ENCODE measurements around the gene ATP2C2.

The ATP2C2 gene

DNA sequence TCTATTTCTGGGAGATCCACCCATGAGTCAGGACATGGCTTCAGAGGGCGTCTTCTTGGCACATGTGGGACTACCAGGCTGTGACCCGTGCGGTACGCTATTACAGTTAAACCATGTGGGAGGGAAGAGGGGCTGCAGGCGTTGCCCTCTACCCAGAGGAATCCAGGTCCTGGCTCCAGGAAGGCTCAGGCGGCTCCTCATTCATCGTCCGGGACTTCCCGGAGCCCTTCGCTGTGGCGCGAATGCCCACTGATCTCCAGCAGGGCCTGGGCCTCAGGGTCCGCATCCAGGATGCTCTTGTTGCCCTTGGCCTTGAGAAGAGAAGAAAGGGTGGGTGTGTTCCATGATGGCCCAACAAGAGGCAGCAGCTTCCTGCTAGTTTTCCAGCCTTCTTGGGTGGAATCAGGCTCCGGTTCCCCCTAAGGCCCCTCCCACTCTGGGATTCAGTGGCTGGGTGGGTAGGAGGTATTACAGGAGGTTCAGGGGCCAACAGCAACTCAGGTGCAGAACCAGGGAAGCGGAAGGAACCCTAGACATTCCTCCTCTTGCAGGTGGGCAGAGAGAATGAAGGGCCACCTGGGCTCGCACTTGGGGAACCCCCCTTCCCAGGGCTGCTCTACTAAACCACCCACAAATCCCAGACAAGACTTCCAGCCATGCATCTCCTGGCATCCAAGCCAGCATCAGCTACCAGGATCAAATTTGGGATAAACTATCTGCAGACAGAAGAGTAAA is 111.5 kb downstream of the ATP2C2 start:
- no peak for DNase-seq

DNA sequence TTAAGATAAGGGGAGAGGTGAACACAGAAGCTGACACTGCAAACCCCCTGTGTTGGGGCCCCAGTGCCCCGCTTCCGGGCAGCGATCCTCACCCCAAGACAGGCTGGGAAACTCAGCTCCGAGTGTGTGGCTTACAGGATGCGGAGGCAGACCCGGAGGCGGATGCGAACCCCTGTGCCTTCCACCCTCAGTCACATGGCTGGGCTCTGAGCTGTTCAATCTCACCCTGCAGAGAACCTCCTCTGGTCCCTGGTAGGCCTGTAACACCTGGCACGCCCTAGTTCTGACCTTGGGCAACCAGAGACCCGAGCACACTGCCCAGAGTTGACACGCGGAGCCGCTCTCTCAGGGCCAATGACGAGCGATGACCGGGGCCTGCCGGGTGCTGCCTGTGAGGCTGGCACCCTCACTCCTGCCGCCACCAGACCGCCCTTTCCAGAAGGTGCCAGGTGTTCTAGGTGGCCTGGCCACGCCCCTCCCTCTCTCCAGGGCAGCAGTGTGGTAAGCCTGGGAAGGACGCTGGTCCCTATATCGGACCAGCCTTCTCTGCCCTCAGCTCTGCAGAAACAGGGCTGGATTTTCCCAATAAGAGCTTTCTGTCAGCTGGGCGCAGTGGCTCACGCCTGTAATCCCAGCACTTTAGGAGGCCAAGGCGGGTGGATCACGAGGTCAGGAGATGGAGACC is 112.9 kb downstream of the ATP2C2 start:
- DNase-seq, result no peak

DNA sequence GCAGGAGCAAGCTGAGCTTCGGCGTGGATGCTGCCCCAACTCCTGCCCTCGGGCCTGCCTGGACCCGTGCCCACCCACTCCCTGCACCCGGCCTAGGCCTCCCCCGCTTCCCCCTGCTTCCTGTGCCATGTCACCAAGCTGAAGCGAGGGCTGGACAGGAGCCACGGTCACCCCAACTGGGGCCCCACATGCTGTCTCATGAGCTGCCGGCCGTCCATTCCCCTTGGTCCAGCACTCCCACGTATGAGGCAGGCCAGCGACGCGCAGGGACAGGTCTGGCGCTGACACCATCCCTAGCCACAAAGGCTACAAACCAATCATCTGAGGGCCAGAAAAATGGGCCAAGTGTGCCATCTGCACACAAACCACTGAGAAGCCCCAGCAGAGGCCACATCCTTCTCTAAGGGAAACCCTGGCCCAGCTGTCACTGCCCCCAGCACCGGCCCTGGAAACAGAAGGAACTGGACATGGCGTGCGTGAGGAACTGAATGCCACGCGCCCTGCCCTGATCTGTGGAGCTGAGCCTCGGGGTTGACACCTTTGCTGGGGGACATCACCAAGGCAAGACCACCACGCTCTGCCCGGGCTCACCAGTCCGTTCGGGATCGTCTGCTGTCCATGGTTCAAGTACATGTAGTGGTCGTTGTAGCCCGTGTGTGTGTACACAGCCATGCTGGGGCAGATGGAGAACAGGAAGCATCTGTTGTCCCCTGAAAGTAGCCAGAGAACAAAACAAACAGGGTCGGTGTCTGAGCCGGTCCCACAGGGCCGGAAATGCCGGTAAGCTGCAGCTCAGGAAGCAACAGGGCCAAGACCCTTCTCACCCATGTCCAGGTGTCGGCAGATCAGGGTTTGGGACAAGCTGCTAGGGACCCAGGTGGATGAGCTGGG is 113.9 kb downstream of the ATP2C2 start:
- no peak for DNase-seq

DNA sequence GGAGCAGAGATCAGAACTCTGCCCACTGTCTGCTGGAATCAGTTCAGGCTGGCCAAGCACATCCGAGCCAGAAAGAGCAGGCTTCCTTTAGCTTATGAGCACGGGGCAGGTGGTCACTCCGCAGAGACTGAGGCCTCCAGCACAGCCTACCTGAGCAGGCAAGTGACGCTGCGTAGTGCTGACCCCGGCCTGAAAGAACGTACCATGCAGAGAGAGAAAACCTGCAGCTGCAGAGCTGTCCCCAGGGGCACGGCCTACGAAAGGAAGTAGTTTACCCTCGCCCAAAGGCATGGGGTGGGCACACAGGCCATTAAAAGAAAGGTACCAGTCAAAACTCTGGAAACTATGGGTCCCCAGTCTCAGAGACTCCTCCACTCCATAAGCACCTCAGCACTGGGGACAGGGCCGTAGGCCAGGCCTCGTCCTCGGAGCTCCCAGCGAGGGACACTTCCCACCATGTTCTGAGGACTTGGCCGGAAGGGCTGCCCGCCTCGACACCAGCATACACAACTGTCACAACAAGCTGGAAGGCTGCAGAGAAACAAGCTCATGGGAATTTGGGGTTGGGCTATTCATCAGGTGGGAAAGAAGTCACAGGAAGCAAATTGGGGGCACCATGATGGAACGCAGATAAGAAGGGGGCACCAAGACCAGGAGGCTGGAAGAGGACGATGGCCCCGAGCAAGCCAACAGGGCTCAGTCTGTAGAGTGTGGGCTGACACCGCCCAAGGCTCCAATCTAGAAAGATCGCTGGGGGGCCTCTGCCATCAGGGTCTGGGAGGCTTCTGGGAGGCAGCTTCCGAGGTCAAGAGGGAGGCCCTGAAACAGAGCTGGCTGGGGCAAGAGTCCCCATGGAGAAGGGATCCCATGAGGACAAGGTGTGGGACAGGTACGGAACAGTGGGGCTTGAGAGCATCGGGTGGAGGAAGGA is 114.9 kb downstream of the ATP2C2 start:
- DNase-seq, result no peak

DNA sequence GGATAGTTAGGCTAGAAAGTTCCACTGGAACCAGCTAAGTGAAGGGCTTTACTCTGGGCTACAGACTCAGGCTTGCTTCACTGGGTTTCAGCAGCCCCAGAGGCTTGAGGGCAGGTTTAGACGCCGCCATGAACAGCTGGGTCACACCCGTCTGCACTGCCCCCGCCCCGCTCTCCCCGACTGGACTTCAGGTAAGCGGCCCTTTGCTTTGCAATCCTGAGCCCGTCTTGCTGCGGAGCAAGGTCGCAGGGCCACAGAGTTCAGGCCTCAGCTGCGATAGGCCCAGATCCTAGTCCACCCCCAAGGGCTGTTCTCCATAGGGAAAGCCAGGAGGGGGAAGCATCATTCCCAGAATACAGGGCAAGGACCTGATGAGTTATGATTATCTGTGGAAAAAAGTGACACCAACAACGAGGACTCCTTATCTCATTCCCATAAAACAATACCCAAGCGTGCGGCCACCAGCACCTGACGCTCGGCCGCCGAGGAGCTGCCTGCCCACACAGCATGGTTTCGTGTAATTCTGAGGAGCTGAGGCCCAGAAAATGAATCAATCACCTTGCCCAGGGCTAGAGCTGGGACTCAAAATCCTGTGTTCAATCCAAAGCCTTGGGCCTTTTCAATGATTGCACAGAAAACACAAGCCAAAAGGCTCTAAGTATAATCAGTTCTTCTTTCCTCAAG is 115.7 kb downstream of the ATP2C2 start:
- no peak for DNase-seq

DNA sequence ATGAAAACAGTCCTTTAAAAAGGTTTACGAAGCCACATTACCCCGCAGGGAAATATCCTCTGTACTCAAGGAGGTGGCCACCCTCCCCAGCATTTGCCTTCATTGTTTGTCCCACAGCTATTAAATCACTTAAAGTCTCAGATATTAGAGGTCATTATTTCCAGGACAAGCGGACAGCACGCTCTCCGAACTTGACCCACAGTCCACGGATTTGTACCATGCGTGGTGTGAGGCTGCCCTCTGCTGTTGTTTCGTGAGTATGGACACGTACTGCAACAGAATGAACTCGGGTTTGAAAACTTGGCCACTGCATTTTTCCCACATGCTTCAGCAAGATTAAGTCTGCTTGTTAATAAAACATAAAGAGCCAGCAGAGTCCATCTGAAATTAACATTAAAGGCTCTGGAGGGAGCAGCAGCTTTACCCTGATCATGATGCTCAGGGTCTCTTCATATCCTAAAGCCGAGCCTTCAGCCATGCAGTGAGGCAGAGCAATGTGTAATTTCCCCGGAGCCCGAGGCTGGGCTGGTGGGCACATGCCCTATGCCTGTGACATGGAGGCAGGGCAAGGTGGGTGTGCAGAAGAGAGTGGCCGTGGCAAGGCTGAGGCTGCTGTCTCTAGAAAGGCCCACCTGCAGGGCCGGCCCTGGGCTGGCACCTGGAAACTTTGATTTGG is 116.4 kb downstream of the ATP2C2 start:
- no peak for DNase-seq

DNA sequence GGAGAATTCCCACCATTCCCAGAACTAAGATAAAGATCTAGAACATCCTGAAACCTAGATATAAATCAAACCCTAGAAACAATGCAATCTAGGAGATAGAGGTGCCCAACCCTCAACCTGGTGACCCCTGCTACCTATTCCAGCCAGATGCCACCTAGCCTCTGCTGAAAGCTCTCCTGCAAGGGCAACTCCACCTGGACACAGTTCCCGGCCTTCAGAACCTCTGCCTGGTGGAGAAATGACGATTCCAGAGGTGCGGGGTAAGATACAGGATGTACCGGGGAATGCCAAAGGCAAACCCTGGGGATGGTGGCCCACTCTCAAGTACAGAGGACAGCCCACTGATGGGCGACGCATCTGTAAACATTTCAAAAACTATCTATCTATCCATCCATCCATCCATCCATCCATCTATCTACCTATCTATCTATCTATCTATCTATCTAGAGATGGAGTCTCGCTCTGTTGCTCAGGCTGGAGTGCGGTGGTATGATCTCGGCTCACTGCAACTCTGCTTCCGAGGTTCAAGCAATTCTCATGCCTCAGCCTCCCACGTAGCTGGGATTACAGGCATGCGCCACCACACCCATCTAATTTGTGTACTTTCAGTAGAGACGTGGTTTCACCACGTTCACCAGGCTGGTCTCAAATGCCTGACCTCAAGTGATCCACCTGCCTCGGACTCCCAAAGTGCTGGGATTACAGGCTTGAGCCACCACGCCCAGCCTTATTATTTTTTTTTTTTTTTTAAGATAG is 117.1 kb downstream of the ATP2C2 start:
- no peak for DNase-seq

DNA sequence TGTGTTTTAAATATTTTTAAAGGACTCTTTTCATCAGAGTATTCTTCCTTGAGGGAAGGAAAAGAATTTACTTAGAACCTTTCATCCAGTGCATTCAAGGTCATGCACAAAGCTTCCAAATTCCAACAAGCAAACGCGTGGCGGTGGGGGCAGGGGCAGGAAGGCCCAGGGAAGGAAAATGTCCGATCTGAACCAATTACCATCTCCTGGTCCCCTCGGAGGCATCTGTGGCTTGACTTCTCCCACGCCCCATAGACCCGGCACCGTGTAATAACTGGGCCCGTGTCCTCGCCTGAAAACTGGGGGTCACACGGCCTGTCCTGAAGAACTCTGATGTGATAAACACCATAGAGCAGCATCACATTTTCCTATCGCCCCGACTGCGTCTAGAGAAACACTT is 117.8 kb downstream of the ATP2C2 start:
- no peak for DNase-seq

DNA sequence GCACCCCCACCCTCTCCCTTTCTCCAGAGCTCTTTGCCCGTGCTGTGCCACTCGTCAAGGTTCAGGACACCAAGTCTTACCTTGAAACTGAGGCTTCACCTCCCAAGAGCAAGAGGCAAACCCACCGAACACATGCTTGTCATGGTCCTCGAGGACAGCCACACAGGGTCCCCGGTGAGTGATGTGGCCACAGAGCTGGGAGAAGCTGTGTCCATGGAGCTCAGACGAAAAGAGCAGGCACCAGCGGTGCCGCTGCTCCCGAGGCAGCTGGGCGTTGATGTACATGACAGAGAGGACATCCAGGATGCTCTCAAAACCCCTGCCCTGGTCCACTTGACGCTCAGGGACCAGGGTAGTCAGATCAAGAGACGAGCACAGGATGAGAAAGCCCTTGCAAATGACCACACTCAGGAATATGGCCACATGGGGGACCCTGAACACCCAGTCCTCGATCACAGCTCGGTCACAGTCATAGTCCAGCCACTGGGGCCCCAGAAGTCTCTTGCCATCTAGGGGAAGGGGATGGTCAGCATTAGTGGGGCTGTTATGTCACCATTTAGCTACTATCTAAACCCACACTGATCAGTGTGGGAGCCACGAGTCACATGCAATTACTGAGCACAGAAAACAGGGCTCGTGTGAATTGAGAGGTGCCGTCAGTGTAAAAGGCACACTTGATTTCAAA is 118.4 kb downstream of the ATP2C2 start:
- no peak for DNase-seq

DNA sequence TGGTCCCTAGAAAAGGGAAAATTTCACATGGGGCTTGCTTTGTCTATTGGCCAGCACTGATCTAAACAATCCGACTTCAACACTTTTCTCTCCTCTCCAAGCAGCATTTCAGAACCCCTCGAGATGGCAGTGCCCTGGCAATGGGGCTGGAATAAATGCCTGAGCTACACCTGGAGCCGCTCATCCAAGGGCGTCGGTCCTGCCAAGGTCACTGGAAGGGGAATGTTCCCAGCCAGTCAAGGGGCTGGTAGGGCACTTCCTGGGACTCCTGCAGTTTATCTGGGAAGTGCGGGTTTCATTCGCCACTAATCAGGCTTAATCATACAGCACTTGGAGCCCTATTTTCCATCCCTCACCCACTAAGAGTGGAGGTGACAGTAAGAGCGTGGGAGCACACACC is 119.0 kb downstream of the ATP2C2 start:
- DNase-seq, result no peak

DNA sequence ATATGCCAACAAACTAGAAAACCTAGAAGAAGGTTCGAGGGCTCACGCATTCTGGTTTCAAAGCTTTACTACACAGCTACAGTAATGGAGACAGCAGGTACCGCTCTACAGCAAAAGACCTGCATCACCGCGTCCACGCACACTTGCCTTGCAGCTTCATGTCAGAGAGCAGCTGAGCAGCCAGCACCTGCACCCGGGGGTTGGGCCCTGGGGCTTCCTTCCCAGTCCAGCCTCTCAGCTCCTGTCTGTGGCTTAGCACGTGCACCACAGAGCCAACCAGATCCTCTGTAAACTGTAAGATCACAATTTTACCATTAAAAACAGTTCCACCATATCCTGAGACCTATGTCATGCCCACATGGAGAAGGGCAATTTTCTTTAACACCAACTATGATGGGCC is 120.8 kb downstream of the ATP2C2 start:
- DNase-seq, result no peak

DNA sequence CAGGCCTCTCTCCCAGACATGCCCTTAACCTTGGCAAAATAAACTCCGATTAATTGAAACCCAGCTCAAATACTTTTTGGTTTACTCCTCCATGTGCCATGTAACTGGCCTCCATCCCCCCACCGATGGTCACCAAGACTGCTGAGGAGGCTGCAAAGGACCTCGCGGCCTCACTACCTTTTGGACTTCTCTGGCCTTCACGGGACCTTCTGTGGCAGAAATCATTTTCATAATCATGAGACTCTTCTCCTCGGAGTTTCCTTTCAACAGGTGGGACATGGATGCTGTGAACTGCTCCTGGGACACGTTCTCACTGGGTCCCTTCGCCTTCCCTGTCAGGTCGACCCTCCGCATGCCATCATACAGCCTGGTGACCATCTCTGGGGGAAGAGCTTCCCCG is 127.2 kb downstream of the ATP2C2 start:
- DNase-seq, result no peak

DNA sequence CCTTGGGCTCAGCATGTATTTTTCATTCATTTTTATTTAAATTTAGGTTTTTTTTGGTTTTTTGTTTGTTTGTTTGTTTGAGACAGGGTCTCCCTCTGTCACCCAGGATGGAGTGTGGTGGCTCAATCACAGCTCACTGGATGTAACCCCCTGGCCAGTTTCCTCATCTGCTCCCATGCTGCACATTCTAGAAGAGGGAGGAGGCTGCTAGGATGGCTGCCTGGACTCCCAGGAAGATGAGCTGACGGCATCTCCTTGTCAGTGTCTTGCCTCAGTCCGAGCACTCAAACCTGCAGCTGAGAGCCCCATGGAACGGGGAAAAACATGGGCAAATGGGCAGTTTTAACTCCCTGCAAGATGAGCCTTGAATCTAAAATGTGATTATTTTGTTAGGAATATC is 128.7 kb downstream of the ATP2C2 start:
- DNase-seq, result no peak

DNA sequence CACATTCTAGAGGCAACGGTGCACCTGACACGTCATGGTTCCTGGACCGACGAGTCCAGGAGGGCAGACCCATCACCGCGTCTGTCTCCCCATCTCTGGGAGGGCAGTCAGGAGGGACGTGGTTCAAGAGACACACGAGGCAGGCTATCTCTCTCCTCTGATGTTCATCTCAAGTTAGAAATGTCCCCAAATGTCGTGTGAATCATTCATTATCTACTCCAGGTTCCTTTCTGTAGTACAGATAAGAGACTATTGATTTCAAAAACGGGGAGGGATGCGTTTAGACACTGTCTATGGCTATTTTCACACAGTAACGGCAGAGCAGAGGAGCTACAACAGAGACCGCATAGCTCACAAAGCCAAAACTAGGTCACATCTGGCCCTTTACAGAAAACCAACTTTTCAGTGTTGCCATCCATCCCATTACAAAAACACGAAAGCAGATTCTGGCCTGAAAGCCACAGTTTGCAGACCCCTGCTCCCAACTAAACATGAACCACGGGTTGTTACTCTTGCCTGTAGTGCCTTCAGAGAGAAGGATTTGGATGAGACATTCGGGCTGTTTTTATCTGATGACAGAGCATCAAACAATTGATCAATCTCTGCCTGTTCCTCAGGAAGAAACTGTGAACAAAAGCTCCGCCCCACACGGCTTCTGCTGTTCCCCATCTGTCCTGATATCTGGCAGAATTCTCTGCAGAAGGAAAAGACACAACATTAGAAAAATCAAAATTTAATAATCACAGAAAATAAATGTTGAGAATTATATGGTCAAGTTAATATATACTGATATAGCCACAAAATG is 129.3 kb downstream of the ATP2C2 start:
- no peak for DNase-seq

DNA sequence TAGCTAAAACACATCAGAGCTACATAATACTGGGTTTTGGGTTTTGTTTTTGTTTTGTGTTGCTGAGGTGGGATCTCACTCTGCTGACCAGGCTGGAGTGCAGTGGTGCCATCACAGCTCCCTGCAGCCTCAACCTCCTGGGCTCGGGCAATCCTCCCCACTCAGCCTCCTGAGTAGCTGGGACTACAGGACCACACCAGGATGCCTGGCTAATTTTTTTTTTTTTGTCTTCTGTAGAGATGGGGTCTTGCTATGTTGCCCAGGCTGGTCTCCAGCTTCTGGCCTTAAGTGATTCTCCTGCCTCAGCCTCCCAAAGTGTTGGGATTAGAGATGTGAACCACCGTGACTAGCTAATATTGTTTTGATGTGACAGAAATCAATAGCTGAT is 129.9 kb downstream of the ATP2C2 start:
- DNase-seq, result no peak

DNA sequence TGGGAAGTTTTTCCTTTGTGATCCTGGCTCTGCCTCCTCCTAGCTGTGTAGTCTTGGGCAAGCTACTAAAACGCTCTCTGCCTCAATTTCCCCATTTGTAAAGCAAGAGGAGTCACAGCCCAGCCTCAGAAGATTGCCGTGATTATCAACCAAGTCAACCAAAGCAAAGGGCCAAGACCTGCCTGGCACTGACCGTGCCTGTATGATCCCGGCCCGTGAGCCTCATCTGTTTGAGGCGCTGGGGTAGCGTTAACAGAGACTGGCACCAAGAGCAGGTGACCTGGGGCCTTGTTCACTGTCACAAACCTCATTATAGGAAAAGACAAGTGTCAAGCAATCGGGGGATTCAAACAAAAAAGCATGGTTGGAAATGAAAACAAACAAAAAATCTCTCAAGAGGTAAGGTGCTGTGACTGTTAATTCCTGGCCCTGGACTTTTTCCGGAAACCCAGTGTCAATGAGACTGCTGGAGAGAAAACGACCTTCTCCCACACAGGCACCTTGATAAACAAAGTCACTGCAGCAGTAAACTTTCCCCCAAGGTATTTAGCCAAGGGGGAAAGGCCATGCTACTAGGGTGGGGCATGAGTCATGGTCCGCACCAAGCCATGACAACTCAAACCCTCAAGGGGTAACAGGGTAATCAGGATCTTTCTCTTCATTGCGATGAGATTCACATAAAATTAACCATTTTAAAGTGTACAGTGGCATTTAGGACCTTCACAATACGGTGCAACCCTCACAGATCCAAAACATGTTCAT is 130.7 kb downstream of the ATP2C2 start:
- DNase-seq, result no peak

DNA sequence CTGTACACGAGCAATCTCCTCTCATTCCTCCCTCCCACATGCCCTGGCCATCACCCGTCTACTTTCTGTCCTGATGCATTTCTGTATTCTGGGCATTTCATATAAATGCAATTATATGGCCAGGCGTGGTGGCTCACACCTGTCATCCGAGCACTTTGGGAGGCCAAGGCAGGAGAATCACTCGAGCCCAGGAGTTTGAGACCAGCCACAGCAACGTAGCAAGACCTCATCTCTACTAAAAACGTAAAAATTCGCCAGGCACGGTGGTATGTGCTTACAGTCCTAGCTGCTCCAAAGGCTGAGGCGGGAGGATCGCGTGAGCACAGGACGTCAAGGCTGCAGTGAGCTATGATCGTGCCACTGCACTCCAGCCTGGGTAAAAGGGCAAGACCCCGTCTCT is 131.3 kb downstream of the ATP2C2 start:
- DNase-seq, result no peak

DNA sequence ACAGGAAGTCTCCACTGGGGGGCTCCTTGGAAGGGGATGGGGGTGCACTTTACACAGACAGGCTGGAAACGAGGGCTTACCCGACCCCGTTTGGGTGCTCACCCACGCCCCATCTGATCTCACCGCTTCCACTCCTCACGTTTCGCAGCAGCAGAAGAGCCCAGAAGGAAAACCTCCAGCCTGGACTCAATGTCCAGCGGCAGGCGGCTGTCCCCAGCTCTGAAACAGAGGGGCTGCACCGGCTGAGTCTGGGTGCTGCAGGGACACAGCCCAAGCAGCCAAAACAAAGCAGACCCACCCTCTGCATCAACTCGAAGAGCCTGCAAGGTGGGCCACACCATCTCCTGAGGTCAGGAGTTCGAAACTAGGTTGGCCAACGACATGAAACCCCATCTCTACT is 132.2 kb downstream of the ATP2C2 start:
- DNase-seq, result no peak

Measured in effector CD4-positive, alpha-beta T cell (primary cell).